Measurements from ENCODE around the gene ZMIZ2.

Gene ZMIZ2

GRCh38 chr7:44756904-44757303 is 8.3 kb downstream of the ZMIZ2 start:
- DNase-seq = no peak

- DNase-seq = no peak
Observed at GRCh38 chr7:44757311-44757710, 8.7 kb downstream of the ZMIZ2 start.

GRCh38 chr7:44757739-44758138 is 9.1 kb downstream of the ZMIZ2 start:
- DNase-seq = no peak

- no peak for DNase-seq
Observed at GRCh38 chr7:44759246-44759645, 10.6 kb downstream of the ZMIZ2 start.

- no peak for DNase-seq
Observed at GRCh38 chr7:44760034-44760580, 11.5 kb downstream of the ZMIZ2 start.

GRCh38 chr7:44761207-44762161 is 12.8 kb downstream of the ZMIZ2 start:
- DNase-seq = no peak

GRCh38 chr7:44762300-44762699 is 13.7 kb downstream of the ZMIZ2 start:
- no peak for DNase-seq

GRCh38 chr7:44762726-44763522 is 14.3 kb downstream of the ZMIZ2 start:
- no peak for DNase-seq

GRCh38 chr7:44764081-44764480 is 15.4 kb downstream of the ZMIZ2 start:
- DNase-seq = no peak

- no peak for DNase-seq
Observed at GRCh38 chr7:44764665-44765578, 16.3 kb downstream of the ZMIZ2 start.

GRCh38 chr7:44765579-44766415 is 17.1 kb downstream of the ZMIZ2 start:
- no peak for DNase-seq

GRCh38 chr7:44766416-44766801 is 17.8 kb downstream of the ZMIZ2 start:
- DNase-seq = no peak

GRCh38 chr7:44767134-44767911 is 18.7 kb downstream of the ZMIZ2 start:
- no peak for DNase-seq

GRCh38 chr7:44767912-44768627 is 19.4 kb downstream of the ZMIZ2 start:
- DNase-seq = peak; percentile 65

GRCh38 chr7:44768628-44769371 is 20.2 kb downstream of the ZMIZ2 start:
- DNase-seq = no peak

- no peak for DNase-seq
Observed at GRCh38 chr7:44769376-44769775, 20.7 kb downstream of the ZMIZ2 start.

GRCh38 chr7:44769776-44770294 is 21.2 kb downstream of the ZMIZ2 start:
- DNase-seq = peak; percentile 71

- no peak for DNase-seq
Observed at GRCh38 chr7:44771358-44771757, 22.7 kb downstream of the ZMIZ2 start.

GRCh38 chr7:44772440-44772839 is 23.8 kb downstream of the ZMIZ2 start:
- no peak for DNase-seq
